ENCODE measurements around the gene GSTM2. TPM values are rescaled to one million over a fixed set of nuclear protein-coding genes. Genes with fewer than 3 reads are reported as not detected.

Gene GSTM2
- total RNA-seq, 1 experiment from 2014 or later, result 2.5 TPM

DNA sequence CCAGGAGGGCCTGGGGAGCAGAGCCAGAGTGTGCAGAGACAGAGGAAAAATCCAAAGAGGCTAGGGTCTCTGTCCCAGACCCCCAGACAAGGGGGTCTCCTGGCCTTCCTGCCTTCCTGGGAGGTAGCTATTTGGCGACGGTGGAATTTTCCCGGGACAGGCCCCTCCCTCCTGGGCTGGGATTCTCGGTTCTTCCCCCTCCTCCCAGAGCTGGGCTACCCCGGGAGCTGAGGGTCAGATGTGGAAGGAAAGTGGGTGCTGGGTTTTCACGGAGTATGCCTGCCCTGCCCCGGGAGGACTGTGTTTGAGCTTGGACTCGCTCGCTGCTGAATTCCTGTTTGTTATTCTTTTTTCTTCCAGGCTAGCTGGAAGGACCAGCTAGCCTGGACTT lies 47.5 kb upstream of the GSTM2 start:
- H3K27ac Mint-ChIP-seq (ENCODE audit: unreplicated experiment), result peak overlapping the region; percentile 94
- DNase-seq, result peak; percentile 21
- no peaks in the 10 kb centered on the region for H3K27me3 Mint-ChIP-seq (ENCODE audit: unreplicated experiment)
- peak overlapping the region; percentile 93 for H3K4me3 Mint-ChIP-seq (ENCODE audit: low read depth, unreplicated experiment)
- BruUV-seq (replicated peaks), result no TSS peak
- TF ChIP-seq CTCF (IDR thresholded peaks at IDR 0.05; ENCODE audit: unreplicated experiment), result no peak
- H3K36me3 Mint-ChIP-seq (ENCODE audit: insufficient read depth, unreplicated experiment), result peaks cover 38% of the 10 kb centered on the region
- intact Hi-C loops (cut with micrococcal nuclease; ENCODE audit: unreplicated experiment), result no loop called here
- H3K9me3 Mint-ChIP-seq (ENCODE audit: low read depth, unreplicated experiment), result no peaks in the 10 kb centered on the region
- peaks cover 35% of the 10 kb centered on the region for H3K4me1 Mint-ChIP-seq (ENCODE audit: low read depth, unreplicated experiment)
- CTCF ChIA-PET, result interaction anchor here (0.6 to 1.5 kb wide), 4 partner anchors 10 to 87 kb away, joined by 3 to 8 read pairs (median 5); no protein-coding TSS in a partner anchor

DNA sequence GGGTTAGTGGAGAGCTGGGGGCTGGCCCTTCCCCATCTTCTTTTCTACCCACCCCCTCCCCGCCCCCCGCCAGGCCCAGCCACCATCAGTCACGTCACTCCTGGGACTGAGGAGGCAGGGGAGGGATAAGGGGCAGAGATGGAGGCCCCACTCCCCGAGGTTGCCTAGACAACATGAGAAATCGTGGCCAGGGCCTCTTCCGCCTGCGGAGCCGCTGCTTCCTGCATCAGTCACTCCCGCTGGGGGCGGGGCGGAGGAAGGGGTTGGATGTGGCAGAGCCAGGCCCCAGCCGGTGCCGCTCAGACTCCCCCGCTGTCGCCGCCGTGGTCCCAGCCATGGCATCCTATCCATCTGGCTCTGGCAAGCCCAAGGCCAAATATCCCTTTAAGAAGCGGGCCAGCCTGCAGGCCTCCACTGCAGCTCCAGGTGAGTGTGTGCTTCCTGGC lies 47.0 kb upstream of the GSTM2 start:
- intact Hi-C loops (cut with micrococcal nuclease; ENCODE audit: unreplicated experiment), result no loop called here
- peak overlapping the region; percentile 94 for H3K27ac Mint-ChIP-seq (ENCODE audit: unreplicated experiment)
- no peaks in the 10 kb centered on the region for H3K27me3 Mint-ChIP-seq (ENCODE audit: unreplicated experiment)
- CTCF ChIA-PET, result interaction anchor here (0.6 to 1.2 kb wide), 4 partner anchors 9 to 87 kb away, joined by 3 to 8 read pairs (median 4); no protein-coding TSS in a partner anchor
- no peaks in the 10 kb centered on the region for H3K9me3 Mint-ChIP-seq (ENCODE audit: low read depth, unreplicated experiment)
- H3K4me3 Mint-ChIP-seq (ENCODE audit: low read depth, unreplicated experiment), result peak overlapping the region; percentile 93
- BruUV-seq (replicated peaks), result no TSS peak
- no peak for TF ChIP-seq CTCF (IDR thresholded peaks at IDR 0.05; ENCODE audit: unreplicated experiment)
- H3K4me1 Mint-ChIP-seq (ENCODE audit: low read depth, unreplicated experiment), result peaks cover 35% of the 10 kb centered on the region
- DNase-seq, result peak; percentile 89
- H3K36me3 Mint-ChIP-seq (ENCODE audit: insufficient read depth, unreplicated experiment), result peaks cover 41% of the 10 kb centered on the region

DNA sequence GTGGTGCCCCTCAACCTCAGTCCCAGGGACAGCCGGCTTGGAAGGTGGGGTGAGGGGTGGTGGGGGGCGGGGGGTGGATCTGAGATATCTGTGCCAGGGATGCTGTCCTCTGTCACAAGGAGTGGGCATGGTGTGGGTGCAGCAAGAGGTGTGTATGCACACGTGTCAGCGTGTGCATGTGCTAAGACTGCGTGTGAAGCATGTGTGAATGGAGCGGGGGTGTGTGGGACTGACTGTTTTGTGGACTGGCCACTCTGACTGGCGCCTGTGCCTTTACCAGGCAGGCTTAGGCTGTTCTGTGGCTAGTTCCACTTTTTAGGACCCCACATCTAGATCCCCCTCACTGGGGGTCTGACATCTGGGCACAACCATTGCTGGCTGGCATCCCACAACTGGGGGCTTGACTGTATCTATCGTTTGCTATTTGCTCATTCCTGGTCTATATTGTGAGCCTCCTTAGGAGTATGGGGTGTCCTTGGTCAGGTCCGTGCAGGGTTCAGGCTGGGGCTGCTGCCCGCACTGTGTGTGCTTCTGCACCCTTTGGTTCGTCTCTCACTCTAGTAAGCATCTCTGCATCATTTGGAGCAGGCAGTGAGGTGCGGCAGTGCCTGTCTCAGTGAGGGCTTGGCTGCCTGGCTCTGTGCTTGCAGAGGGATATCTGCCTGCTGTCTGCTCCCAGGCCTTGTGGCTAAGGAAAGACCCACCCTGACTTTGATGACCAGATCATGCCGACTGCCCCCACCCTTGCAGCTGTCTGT lies 46.3 kb upstream of the GSTM2 start:
- H3K9me3 Mint-ChIP-seq (ENCODE audit: low read depth, unreplicated experiment), result no peaks in the 10 kb centered on the region
- no peak for TF ChIP-seq CTCF (IDR thresholded peaks at IDR 0.05; ENCODE audit: unreplicated experiment)
- H3K4me1 Mint-ChIP-seq (ENCODE audit: low read depth, unreplicated experiment), result peaks cover 30% of the 10 kb centered on the region
- peaks cover 41% of the 10 kb centered on the region for H3K36me3 Mint-ChIP-seq (ENCODE audit: insufficient read depth, unreplicated experiment)
- CTCF ChIA-PET, result interaction anchor here (0.6 kb wide), 1 partner anchor 18 kb away, joined by 3 read pairs; no protein-coding TSS in a partner anchor
- no peak for DNase-seq
- H3K27me3 Mint-ChIP-seq (ENCODE audit: unreplicated experiment), result no peaks in the 10 kb centered on the region
- BruUV-seq (replicated peaks), result TSS peak; percentile 9
- intact Hi-C loops (cut with micrococcal nuclease; ENCODE audit: unreplicated experiment), result no loop called here
- peak overlapping the region; percentile 93 for H3K4me3 Mint-ChIP-seq (ENCODE audit: low read depth, unreplicated experiment)
- H3K27ac Mint-ChIP-seq (ENCODE audit: unreplicated experiment), result no peak overlapping the region

DNA sequence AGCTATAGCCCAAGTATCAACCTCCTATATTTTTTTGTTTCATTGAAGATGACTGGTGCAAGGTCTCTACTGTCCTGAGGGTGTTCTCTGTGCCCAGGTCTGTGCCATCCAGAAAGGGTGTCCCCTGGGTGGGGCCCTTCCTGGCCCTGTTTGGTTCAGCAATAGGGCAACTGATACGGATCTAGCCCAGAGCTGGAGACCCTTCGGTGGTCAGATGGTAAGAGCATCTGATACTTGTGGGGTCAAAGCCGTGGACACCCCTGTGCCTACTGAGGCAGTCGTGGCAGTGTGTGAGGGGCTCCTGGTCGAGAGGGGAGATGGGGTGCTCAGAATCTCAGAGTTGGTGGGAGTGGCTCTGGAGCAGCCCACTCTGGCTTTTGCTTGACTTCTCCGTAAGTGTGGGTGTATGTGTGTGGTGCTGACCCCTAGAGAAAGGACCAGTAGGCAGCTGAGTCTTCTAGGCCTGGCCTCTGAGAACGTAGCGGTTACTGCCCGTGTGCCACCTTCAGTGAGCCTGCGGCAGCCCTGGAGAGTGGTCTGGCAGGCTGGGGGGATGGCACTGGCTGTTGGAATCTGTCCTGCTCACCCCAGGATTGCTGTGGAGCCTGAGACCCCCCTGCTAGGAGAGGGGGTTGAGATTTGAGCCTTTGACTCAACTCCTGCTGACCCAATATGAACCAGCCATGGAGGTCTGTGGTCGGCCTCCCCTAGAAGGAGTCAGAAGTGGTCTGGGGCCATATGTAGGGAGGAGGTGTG lies 45.5 kb upstream of the GSTM2 start:
- no peak for TF ChIP-seq CTCF (IDR thresholded peaks at IDR 0.05; ENCODE audit: unreplicated experiment)
- CTCF ChIA-PET, result no interaction called here
- no peak for DNase-seq
- H3K4me1 Mint-ChIP-seq (ENCODE audit: low read depth, unreplicated experiment), result peaks cover 23% of the 10 kb centered on the region
- H3K27ac Mint-ChIP-seq (ENCODE audit: unreplicated experiment), result no peak overlapping the region
- peak overlapping the region; percentile 93 for H3K4me3 Mint-ChIP-seq (ENCODE audit: low read depth, unreplicated experiment)
- no peaks in the 10 kb centered on the region for H3K27me3 Mint-ChIP-seq (ENCODE audit: unreplicated experiment)
- no TSS peak for BruUV-seq (replicated peaks)
- intact Hi-C loops (cut with micrococcal nuclease; ENCODE audit: unreplicated experiment), result no loop called here
- peaks cover 41% of the 10 kb centered on the region for H3K36me3 Mint-ChIP-seq (ENCODE audit: insufficient read depth, unreplicated experiment)
- H3K9me3 Mint-ChIP-seq (ENCODE audit: low read depth, unreplicated experiment), result no peaks in the 10 kb centered on the region

All from Calu3 (cell line).